ENCODE results near the gene DRD4.

DRD4 gene

DNA sequence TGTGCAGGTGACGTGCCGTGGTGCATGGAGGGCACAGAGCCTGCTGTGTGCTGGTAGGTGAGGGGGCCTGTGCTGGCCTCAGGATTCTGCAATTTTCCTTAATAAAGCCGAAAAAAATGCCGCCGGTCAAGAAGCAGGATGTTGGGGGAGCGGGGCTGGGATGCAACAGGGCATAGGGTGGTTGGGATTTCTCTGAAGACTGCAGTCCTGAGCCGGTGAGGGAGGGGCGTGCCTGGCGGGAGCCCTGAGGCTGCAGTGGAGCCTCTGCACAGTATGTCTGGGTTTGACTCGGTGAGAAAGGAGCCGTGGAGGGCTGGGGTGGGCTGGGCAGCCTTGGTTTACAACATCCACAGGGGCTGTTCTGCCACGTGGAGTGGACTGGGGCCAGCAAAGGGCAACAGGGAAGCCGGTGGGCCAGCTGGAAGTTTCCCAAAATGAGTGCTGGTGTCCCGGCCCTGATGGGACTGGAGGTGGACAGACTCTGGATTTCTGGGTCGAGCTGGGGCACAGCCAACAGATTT is 13.7 kb upstream of the DRD4 start:
- DNase-seq = no peak

DNA sequence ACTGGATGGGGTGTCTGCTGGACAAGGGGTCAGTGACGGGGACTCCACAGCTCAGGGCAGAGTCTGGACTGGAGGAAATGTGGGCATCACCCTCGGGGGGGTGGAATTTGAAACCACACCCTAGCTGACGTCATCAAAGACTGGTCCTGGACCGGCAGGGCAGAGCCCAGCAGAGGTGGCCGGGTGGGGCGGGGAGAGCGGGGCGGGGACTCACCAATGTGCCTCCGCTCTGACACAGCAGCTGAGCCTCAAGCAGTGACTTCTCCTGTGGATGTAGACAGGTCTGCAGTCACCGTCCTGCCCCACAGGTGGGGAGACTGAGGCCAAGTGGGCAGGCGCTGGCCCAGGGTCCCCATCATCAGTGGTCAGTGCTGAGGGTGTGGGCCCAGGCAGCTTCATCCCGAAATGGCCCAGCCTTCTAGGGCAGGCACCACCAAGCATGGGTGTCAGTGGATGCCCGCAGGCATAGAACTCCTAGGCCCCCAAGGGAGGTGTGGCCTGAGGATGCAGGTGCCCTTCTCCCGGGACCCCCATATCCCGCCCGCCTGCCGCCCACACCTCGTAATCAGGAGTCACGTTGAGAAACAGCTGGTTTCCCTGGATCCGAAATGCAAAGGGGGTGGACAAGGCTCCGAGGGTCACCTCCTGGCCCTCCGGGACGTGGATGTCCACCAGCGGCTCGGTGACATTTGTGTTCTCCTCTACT is 12.9 kb upstream of the DRD4 start:
- no peak for DNase-seq

DNA sequence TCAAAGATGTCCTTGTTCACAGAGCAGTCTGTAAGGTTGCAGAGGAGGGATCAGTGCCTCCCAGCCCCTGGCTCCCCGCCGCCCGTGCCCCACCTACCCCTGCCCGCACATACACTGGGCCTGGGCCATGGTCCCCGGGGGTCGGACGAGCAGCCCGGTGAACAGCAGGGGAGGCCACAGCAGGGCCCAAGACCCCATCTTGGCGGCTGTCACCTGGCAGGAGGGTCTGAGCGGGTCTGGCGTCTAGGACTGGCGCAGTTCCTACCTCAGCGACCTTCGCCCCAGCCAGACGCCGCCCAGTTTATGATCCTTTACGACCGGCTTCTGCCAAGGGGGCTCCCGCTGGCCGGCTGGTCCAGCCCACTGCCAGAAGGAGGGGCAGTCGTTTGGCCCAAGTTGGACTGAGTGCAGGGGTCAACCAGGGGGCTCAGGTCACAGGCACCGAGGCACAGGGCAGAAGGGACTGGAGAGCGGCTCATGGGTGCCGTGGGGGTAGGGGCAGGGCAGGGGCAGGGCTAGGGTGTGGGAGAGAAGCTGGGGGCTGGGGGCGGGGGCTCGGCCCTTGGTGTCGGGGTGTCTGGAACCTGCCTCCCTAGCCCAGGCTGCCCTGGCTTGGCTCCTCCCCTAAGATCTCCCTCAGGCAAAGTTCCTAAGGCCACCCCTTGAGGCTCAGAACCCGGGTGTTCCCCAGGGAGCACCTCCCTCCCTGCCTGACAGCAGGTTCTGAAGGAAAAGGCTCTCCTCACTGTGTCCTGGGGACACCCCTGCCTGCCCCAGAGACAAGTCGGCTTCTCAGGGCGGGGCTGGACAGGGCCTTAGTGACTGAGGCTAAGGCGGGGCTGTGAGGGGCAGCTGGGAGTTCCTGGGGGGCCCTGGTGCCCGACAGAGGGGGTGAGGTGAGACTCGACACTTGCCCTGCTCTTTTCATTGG is 12.1 kb upstream of the DRD4 start, which contains the start of gene CDHR5:
Gene CDHR5, minus strand, starts transcription at position 251 of the 931 bp plus-strand sequence. Its CDS starts 53 bp downstream, at position 198.
- no peak for DNase-seq

DNA sequence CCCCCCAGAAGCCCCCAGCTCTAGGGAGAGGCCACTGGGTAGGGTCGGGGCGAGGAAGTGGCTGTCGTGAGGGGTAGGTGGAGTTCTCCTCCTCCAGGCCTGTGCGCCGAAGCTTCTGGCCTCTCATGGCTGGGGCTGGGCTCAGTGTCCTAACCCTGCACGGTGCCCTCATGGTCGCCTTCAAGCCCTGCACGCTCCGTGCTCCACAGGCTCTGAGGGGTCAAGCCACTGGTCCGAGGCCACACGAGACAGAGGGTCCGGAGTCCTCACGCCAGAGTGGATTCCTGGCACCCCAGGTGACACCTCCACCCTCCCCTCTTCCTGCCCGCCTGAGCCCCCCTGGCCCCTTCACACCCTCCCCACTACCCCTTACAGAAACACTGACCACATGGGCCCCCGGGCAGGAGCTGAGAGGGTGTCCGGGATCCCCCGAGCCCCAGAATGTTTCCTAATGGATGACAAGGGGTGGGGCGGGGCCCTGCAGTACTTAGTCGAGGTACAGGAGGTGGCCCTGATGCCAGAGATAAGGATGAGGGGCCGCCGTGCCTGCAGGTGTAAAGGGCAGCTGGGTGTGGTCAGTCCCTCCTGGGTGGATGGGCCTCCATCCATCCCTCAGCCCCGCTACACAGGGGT is 11.3 kb upstream of the DRD4 start:
- no peak for DNase-seq

DNA sequence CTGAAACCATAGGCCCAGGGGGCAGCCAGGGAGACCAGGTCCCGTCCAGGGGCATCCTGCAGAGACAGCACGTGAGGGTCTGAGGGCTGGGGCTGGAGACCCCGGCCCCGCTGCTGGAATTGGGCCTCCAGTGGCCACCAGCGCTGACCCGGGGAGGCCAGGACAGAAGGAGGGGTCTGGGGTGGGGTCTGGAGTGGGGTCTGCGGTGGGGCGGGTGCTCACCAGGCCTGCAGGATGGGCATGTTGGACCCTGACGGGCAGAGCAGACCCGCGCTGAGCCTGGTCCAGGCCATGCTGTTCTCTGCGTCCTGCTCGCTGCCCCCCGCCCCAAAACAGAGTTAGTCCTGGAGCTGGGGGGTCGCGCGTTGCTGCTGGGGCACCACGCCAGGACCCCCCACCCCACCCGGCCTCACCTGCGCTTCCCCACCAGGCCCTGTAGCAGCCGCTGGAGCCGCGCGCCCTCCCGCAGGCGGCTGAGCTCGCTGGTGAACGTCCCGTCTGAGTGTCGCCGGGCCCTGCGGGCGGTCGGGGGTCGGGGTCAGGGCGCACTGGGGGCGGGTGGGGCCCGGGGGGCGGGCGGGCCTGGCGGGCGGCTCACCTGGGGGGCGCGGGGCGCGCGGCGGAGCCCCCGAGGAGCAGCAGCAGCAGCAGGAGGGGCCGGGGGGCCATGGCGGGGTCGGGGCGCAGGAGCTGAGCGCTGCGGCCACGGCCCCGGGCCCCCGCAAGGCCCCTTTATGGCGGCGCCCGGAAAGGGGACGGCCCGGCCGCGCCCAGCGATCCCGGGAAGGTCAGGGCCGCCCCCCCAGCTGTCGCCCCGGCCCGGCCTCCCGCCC is 10.4 kb upstream of the DRD4 start, which contains the start of gene SCT:
Gene SCT, minus strand, starts transcription at position 707 of the 833 bp plus-strand sequence. Its CDS starts 38 bp downstream, at position 669.
- DNase-seq = no peak

DNA sequence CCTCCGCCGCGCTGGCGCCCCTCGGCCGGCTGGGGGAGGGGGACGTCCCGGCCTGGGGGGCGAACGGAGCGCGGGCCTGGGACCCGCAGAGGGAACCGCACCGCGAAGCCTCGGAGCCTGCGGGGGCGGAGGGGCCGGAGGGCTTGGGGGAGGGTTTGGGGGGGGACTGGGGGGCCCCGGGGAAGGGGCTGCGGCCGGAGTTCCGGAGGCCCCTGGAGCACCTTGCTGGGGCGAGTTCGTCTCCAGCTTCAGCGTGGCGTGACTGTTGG is 9.8 kb upstream of the DRD4 start:
- DNase-seq = no peak

DNA sequence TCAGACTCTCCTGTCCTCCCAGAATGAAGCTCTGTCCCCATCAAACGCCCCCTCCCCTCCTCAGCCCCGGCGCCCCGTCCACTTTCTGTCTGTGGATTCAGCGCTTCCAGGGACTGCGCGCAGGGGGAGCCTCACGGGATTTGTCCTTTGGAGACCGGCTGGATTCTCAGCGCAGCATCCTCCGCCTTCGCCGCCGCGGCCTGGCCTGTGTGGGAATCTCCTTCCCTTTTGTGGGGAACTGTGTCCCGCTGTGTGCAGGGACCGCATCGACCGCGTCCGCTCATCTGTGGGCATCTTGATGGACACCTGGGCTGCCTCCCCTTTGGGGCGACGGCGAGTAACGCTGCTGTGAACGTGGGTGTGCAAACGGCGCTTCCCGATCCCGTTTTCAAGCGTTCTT is 9.0 kb upstream of the DRD4 start:
- no peak for DNase-seq

DNA sequence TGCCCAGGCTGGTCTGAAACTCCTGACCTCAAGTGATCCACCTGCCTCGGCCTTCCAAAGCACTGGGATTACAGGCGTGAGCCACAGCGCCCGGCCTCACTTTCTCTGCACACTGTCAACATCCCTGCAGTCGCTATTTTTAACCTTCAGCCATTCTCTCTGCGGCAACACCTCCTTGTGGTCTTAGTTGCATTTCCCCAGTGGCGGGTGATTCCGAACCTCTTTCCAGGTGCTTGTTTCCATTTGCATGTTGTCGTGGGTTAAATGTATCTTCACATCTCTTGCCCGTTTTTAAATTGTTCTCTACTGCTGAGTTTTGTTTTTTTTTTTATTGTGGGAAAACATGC is 7.9 kb upstream of the DRD4 start:
- peak; percentile 9 for DNase-seq

DNA sequence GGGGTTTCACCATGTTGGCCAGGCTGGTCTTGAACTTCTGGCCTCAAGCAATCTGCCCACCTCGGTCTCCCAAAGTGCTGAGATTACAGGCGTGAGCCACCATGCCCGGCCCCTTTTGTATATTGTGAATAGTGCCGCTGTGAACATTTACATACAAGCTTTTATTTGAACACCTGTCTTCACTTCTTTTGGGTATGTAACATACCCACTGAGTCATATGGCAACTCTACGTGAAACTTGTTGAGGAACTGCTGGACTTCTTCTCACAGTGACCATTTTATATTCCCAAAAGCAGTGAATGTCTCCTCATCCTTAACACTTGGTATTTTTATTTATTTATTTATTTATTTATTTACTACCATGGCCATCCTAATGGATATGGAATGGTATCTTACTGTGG is 6.2 kb upstream of the DRD4 start:
- no peak for DNase-seq

DNA sequence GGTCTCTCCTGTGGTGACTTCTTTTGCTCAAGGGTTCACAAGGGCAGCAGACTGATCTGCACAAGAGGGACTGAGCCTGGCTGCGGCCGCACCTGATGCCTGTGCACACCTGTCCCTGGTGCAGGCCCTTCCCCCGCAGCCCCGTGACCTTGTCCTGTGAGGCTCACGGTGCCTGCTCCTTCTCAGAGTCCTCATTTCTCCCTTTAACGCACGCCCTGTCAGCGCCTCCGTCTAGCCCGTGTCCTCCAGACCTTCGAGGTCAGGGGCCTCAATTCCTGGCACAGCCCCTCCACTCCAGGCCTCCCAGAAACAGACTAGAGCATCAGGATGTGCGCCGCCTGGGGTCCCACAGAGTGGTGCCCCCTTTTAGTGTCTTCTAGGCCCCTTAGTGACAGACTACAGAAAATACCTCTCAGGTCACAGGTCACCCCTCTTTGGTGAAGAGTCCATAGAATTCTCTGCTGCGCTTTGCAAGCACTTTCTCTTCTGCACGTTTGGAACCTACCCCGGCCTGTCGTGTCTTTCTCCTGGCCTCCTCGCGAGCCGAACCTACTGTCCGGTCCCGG is 1.0 kb upstream of the DRD4 start:
- DNase-seq = no peak

DNA sequence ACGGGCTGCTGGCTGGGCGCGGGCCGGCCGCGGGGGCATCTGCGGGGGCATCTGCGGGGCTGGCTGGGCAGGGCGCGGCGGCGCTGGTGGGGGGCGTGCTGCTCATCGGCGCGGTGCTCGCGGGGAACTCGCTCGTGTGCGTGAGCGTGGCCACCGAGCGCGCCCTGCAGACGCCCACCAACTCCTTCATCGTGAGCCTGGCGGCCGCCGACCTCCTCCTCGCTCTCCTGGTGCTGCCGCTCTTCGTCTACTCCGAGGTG is 194 bp downstream of the DRD4 start:
- DNase-seq = no peak

DNA sequence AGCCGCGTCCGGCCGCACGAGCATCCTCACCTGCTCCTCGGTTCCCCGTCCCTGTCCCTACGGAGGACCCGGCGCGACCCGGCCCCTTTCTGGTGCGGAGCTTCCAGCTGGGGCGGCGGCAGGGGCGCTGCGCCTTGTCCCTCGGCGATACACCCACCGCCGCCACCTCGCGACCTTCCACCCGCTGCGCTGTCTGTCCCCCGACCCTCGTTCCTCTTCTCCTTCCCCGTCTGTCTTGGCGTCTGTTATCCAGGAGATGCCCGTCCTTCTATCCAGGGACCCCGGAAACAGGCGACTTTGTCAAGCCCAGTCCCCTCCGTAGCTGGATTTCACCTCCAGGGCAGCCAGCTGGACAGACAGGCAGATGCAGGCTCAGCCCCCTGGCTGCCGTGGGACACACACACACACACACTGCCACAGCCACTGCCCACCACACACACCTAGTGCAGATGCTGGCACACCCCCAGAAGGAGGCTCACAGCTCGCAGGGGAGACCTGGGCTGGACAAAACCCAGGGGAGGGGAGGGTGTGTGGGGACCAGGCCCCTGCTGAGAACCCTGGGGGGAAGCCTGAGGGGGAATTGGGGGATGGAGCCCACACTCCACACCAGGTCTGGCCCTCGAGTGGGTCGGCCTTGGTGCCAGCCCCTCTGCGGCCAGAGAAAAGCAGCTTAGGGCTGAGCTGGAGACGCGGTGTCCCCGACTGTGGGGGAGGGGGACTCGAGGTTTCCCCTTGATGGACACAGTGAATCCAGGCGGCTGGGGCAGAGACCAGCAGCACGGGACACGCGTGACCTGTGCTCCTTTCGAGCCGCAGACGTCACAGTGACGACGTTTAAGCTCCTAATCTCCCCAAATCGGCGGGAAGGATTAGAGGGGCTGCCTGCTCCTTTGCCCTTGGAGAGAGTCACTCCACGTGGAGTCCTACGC is 788 bp downstream of the DRD4 start:
- DNase-seq = no peak

DNA sequence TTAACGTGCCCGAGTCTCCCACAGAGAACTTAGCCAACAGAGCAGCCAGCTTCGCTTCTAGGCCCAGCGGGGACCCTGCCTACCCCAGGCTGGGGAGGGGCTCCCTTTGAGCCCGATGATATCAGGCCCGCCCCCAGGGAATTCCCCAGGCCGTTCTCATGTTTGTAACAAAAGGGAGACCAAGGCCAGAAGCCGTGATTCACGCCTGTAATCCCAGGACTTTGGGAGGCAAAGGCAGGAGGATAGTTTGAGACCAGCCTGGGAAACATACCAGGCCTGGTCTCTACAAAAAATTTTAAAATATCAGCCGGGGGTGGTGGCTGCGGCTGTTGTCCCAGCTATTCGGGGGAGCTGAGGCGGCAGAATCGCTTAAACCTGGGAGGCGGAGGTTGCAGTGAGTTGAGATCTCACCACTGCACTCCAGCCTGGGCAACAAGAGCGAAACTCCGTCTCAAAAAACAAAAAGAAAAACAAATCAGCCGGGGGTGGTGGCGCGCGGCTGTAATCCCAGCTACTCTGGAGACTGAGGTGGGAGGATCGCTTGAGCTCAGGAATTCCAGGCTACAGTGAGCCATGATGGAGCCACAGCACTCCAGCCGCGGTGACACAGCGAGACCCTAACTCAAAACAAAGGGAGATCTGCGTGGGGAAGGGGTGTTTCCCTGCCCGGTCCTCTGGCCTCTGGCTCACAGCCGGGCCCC is 1.7 kb downstream of the DRD4 start:
- DNase-seq = no peak

DNA sequence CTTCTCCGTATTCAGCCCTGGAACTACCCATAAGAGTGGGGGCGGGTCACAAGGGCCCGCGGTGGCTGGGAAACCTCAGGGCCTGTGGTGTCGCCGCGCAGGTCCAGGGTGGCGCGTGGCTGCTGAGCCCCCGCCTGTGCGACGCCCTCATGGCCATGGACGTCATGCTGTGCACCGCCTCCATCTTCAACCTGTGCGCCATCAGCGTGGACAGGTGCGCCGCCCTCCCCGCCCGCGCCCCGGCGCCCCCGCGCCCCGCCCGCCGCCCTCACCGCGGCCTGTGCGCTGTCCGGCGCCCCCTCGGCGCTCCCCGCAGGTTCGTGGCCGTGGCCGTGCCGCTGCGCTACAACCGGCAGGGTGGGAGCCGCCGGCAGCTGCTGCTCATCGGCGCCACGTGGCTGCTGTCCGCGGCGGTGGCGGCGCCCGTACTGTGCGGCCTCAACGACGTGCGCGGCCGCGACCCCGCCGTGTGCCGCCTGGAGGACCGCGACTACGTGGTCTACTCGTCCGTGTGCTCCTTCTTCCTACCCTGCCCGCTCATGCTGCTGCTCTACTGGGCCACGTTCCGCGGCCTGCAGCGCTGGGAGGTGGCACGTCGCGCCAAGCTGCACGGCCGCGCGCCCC is 2.4 kb downstream of the DRD4 start:
- DNase-seq = no peak

DNA sequence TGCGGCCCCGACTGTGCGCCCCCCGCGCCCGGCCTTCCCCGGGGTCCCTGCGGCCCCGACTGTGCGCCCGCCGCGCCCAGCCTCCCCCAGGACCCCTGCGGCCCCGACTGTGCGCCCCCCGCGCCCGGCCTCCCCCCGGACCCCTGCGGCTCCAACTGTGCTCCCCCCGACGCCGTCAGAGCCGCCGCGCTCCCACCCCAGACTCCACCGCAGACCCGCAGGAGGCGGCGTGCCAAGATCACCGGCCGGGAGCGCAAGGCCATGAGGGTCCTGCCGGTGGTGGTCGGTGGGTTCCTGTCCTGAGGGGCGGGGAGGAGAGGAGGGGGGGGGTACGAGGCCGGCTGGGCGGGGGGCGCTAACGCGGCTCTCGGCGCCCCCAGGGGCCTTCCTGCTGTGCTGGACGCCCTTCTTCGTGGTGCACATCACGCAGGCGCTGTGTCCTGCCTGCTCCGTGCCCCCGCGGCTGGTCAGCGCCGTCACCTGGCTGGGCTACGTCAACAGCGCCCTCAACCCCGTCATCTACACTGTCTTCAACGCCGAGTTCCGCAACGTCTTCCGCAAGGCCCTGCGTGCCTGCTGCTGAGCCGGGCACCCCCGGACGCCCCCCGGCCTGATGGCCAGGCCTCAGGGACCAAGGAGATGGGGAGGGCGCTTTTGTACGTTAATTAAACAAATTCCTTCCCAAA is 3.1 kb downstream of the DRD4 start:
- DNase-seq = no peak

DNA sequence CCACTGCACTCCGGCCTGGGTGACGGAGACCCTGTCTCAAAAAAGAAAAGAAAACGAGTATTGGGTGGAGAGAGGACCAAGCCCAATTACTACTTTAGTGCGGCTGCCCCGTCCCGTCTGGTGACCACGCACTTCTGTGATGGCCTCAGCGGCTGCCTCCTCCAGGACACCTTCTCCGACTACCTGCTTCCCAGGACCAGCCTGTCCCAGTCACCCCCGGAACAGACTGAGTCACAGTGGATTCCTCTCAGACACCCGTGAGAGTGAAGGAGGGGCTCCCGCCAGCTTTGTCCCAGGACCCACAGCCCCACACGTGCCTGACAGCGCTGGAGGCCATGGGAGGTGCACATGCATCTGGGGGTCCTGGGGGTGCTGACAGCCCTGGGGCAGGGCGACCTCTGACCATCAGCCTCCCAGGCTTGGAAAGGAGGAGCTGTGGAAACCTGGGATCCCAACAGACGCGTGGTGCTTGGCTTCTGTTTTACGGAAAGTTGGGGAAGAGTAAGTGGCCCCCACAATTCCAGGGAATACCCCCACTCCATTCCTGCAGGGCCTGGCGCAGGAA is 4.8 kb downstream of the DRD4 start:
- DNase-seq = no peak

DNA sequence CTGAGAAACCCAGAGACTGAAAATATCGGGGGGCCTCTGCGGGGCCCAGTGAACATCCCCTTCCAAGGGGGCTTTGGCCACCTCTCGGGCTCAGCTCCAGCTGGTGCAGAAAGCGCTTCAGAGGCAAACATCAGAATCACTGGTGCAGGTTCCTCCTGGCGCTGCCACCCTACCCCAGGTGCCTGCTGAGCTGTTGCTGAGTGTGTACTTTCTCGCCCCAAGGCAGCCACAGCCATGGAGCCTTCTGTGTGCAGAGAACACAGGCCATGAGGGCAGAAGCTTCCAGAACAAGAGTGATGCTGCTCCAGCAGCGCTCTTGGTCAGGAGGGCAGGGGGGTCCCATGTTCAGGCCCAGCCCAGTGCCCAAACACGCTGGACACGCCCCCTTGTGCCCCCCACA is 6.3 kb downstream of the DRD4 start:
- no peak for DNase-seq

DNA sequence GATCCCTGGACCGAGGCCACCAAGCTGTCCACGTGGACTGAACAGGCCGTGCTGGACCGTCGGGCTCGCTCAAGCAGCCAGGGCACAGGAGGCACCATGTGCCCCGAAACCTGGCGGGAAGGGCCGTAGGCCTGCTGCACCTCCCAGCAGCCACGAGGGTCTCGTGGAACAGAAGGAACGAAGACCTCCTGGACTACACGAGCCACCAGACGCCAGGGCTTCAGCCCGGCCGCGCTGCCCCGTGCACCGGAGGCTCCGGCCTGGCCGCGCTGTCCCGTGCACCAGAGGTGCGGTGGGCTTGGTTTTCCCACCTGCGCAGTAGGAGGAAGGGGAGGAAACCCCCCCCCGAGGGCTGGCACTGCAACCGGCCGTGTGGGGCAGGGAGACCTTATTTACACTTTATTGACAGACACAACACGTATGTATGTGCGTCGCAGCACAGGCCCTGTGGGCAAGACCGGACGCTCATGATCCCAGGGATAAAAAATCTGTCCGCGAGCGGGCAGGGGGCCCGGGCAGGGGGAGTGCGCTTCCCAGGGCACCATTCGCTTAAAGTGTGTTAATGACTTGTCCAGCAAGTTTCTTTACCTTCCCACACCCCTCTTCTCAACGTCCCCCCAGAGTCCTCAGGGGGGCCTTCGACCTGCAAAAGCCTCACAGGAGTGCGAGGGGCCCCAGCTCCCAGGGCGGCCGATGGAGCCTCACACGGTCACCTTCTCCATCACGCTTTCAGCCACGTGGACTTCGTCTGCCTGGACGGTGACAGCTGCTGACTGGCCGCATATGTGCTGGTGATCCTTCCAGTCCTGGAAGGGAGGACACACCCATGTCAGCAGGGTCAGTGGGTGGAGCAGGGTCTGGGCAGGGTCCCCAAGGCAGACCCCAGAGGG is 7.0 kb downstream of the DRD4 start:
- no peak for DNase-seq

Measured in stimulated activated CD4-positive, alpha-beta T cell treated with anti-CD3 and anti-CD28 coated beads, Interleukin-4, amount 100 ng/mL, for 24 hours (primary cell).